BLaER1 (cell line): ENCODE measurements around the gene ZNF385A.

Experiments used
- H3K27ac ChIP-seq: shearing (Covaris generic); formaldehyde crosslinking; 2 replicates; pipeline ENCODE4 v1.8.1; 2022
- H3K27me3 ChIP-seq: shearing (Covaris generic); formaldehyde crosslinking; 2 replicates; pipeline ENCODE4 v1.8.1; 2022
- H3K36me3 ChIP-seq: shearing (Covaris generic); formaldehyde crosslinking; 2 replicates; pipeline ENCODE4 v1.8.1; 2022
- H3K4me1 ChIP-seq: shearing (Covaris generic); formaldehyde crosslinking; 2 replicates; pipeline ENCODE4 v1.8.1; 2022
- H3K4me2 ChIP-seq: shearing (Covaris generic); formaldehyde crosslinking; 2 replicates; pipeline ENCODE4 v1.8.1; 2022
- H3K4me3 ChIP-seq: shearing (Covaris generic); formaldehyde crosslinking; 2 replicates; pipeline ENCODE4 v1.8.1; 2022
- H3K9ac ChIP-seq: shearing (Covaris generic); formaldehyde crosslinking; 2 replicates; pipeline ENCODE4 v1.8.1; 2022
- H3K9me3 ChIP-seq: shearing (Covaris generic); formaldehyde crosslinking; 2 replicates; pipeline ENCODE4 v1.8.1; 2022
- H4K20me1 ChIP-seq: shearing (Covaris generic); formaldehyde crosslinking; 2 replicates; pipeline ENCODE4 v1.8.1; 2022
- Cebpa-rat ChIP-seq: shearing (Covaris generic); IDR thresholded peaks from 2 replicates; pipeline ENCODE4 v1.8.1; 2022

Gene ZNF385A

DNA sequence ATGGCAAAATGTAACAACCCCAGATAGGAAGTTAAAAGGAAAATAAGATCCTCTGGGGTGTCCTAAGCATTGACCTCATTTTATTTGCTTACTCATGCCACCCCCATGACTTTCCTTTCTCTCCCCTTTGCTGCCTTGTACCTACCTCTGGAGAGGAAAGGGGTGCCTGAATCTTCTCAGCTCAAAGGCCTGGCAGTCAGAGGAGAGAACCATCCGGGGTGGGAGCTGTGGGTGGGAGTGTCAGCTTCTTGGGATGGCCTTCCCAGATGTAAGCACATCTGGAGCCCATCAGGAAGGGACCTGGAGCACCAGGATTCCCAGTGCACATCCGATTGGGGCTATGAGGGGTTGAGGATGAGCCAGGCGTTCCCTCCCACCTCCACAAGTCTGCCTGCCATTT, 39.7 kb upstream of the ZNF385A start:
- Histone ChIP-seq H3K4me1 (peaks cover 69% of the 10 kb centered on the region), H3K9ac (no peak overlapping the region), H3K4me3 (no peak overlapping the region), H3K27ac (no peak overlapping the region), H4K20me1 (no peaks in the 10 kb centered on the region), H3K4me2 (no peak overlapping the region), H3K27me3 (no peaks in the 10 kb centered on the region), H3K9me3 (no peaks in the 10 kb centered on the region), H3K36me3 (no peaks in the 10 kb centered on the region)
- TF ChIP-seq Cebpa-rat = no peak

DNA sequence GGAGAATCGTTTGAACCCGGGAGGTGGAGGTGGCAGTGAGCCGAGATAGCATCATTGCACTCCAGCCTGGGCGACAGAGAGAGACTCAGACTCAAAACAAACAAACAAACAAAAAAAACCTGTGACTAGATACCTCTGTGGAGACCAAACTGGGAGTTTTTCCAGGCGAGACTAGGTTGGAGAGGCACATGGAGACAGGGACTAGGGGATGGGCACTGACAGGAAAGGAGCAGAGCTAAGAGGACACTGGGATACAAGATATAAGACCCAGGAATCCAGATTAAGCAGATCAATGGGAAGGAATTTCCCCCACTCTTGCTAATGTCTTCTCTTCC, 39.2 kb upstream of the ZNF385A start:
- no peaks in the 10 kb centered on the region for H4K20me1 ChIP-seq
- H3K9ac ChIP-seq = no peak overlapping the region
- H3K36me3 ChIP-seq = no peaks in the 10 kb centered on the region
- H3K9me3 ChIP-seq = no peaks in the 10 kb centered on the region
- H3K4me2 ChIP-seq = no peak overlapping the region
- peaks cover 65% of the 10 kb centered on the region for H3K4me1 ChIP-seq
- H3K27me3 ChIP-seq = no peaks in the 10 kb centered on the region
- no peak for TF ChIP-seq Cebpa-rat
- no peak overlapping the region for H3K4me3 ChIP-seq
- no peak overlapping the region for H3K27ac ChIP-seq

DNA sequence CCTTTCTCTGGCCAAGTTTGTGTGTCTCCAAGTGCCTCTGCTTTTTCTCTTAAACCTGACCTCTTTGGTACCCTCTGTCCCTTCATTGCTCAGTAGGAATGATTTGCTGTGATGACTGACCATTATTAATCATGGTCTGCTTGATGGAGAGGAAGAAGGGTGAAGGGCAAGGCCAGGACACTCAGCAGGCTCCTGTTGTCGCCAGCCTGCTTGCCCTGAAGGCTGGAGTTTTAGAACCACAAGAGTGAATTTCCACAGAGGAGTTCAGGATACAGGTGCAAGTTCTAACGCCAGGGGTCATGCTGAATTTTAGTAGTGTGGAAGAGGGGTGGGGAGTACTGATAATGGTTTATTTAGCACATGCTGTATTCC, 37.3 kb upstream of the ZNF385A start:
- H3K4me3 ChIP-seq = no peak overlapping the region
- H3K4me2 ChIP-seq = peak overlapping the region; percentile 93
- no peaks in the 10 kb centered on the region for H3K9me3 ChIP-seq
- H3K27me3 ChIP-seq = no peaks in the 10 kb centered on the region
- no peaks in the 10 kb centered on the region for H3K36me3 ChIP-seq
- peaks cover 49% of the 10 kb centered on the region for H3K4me1 ChIP-seq
- H3K27ac ChIP-seq = no peak overlapping the region
- no peak for TF ChIP-seq Cebpa-rat
- peak overlapping the region; percentile 29; the same call in 1 of the 2 replicates for H3K9ac ChIP-seq
- no peaks in the 10 kb centered on the region for H4K20me1 ChIP-seq

DNA sequence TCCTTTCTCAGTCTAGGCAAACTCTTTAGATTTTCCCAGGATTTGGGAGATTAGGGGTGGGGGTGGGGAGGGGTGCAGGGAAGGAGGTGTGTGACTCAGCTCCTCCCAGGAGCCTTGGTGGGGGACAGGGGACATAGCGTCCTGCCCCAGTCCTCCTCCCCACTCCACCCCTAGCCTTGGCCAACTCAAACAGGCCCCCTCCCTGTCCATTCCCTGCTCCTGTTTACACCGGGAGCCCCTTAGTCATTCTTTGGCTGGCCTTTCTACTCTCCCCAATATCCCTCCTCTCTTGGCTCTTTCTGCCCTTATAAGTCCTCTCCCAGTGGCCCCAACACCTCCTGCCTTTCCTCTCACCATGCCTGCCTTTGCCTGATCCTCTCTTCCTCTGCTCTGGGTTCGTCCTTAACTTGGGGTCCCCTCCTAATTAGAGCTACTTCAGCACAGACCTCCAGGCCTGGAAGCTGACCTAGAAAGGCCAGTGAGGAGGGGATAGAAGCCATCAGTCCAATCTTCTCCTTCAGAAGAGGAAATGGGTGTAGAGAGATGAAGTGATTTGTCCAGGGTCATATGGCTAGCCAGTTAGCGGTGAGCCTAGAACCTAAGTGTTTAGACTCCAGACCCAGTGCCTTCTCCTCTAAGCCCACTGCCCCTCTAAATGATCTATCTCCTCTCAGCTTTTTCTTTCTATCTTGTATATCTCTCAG, 36.8 kb upstream of the ZNF385A start:
- no peak for TF ChIP-seq Cebpa-rat
- Histone ChIP-seq H3K9ac (no peak overlapping the region; the same call in 1 of the 2 replicates), H3K9me3 (no peaks in the 10 kb centered on the region), H3K4me3 (no peak overlapping the region), H3K4me1 (peaks cover 49% of the 10 kb centered on the region), H4K20me1 (no peaks in the 10 kb centered on the region), H3K27me3 (no peaks in the 10 kb centered on the region), H3K36me3 (no peaks in the 10 kb centered on the region), H3K27ac (peak overlapping the region; percentile 98), H3K4me2 (peak overlapping the region; percentile 93)

DNA sequence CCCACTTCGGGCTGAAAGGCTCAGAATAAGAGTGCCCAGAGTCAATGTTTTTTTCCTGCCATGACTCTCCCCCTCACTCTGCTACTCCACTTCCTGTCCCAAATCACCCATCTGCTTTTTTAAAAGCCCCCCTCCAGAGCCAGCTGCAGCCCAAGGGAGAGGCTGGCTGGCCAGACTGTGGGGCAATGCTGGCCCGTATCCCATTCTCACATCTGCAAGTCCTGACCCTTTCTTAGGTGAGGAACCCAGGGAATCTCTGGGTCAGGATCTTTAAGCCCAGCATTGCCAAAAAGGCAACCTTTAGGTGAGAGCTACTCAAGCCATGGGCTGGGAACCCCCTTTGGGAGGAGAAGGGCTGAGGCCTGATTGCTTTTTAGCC, 36.2 kb upstream of the ZNF385A start:
- H3K9ac ChIP-seq = peak overlapping the region; percentile 98; the same call in 1 of the 2 replicates
- peak overlapping the region; percentile 98; the same call in 1 of the 2 replicates for H3K4me3 ChIP-seq
- peaks cover 54% of the 10 kb centered on the region for H3K4me1 ChIP-seq
- H3K27me3 ChIP-seq = no peaks in the 10 kb centered on the region
- H3K27ac ChIP-seq = peak overlapping the region; percentile 98
- H4K20me1 ChIP-seq = no peaks in the 10 kb centered on the region
- no peaks in the 10 kb centered on the region for H3K36me3 ChIP-seq
- H3K4me2 ChIP-seq = peak overlapping the region; percentile 93
- no peak for TF ChIP-seq Cebpa-rat
- no peaks in the 10 kb centered on the region for H3K9me3 ChIP-seq

DNA sequence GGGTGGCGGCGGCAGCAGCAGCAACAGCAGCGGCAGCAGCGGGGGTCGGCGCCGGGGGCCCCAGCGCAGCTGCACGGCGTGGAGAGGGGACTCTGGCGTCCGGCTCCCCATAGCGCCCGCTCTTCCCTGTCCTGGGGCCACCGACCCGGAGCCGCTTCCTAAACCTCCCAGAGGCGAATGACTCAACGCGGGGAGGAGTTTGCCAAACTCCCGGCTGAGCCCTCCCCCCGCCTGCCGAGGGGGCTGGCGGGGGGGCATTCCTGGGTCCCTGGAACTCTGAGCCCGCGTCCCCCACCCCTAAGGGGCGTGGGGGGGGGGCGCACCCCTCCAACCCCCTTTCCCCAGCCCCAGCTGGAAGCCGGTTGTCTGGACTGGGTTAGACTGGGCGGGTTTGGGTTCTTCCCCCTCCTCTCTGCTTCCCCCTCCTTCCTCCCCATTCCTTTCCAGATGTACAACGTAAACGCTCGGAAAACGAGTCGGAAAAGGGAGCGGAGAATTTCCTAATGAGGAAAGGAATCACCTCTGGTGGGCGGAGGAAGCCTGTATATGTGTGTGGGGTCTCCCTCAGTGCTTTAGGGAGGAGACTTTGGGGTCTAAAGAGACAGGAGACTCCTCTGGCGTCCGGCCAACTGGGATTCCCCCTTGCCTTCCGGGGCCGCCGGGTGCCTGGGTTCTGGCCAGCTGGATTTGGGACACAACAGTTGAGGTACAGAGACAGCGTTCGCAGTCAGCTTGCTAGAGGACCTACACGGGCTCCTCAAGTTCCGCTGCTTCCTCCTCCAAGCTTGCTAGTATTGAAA, 34.8 kb upstream of the ZNF385A start, which contains the start of gene ITGA5:
ITGA5 (minus strand) TSS at position 179 of the 800 bp plus-strand sequence; CDS start at position 111, 68 bp downstream.
- no peaks in the 10 kb centered on the region for H3K36me3 ChIP-seq
- H3K27ac ChIP-seq = peak within 1 kb of the TSS; percentile 98
- peaks cover 69% of the 10 kb centered on the region for H3K4me1 ChIP-seq
- no peaks in the 10 kb centered on the region for H3K9me3 ChIP-seq
- peak within 1 kb of the TSS; percentile 93 for H3K4me2 ChIP-seq
- TF ChIP-seq Cebpa-rat = no peak
- no peaks in the 10 kb centered on the region for H3K27me3 ChIP-seq
- H4K20me1 ChIP-seq = no peaks in the 10 kb centered on the region; the same call in 1 of the 2 replicates
- H3K4me3 ChIP-seq = peak within 1 kb of the TSS; percentile 98
- H3K9ac ChIP-seq = peak within 1 kb of the TSS; percentile 98

DNA sequence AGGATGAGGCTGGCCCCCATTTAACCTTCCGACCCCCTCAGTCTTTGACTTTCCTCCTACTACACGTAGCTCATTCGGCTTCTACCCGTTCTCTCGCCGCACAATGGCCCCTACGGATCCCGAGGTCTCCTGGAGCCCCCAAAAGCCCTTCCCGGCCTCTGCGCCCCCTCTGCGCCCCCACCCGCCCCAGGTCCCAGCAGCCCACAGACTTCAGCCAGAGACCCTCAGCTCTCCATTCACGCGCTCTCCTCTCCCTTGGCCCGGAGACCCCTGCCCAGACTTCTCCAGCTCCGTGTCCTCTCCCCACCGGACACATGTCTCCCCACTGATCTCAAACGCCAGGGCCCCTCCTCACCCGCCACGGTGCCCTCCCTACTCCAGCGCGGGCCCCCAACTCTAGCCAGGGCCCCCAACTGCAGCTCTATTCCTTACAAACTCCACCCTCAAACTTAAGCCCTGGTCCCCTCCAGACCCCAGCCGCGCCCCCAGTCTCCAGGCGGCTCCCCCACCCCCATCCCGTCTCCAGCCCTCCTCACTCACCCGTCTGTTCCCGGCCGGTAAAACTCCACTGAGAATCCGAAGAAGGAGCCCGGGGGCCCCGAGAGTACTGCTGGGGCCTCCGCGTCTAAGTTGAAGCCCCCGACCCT, 34.0 kb upstream of the ZNF385A start:
- Histone ChIP-seq H3K4me3 (peak overlapping the region; percentile 98), H3K9me3 (no peaks in the 10 kb centered on the region), H3K27me3 (no peaks in the 10 kb centered on the region), H4K20me1 (no peaks in the 10 kb centered on the region; the same call in 1 of the 2 replicates), H3K4me2 (peak overlapping the region; percentile 93), H3K9ac (peak overlapping the region; percentile 98), H3K36me3 (no peaks in the 10 kb centered on the region), H3K27ac (peak overlapping the region; percentile 98), H3K4me1 (peaks cover 76% of the 10 kb centered on the region)
- TF ChIP-seq Cebpa-rat = no peak

DNA sequence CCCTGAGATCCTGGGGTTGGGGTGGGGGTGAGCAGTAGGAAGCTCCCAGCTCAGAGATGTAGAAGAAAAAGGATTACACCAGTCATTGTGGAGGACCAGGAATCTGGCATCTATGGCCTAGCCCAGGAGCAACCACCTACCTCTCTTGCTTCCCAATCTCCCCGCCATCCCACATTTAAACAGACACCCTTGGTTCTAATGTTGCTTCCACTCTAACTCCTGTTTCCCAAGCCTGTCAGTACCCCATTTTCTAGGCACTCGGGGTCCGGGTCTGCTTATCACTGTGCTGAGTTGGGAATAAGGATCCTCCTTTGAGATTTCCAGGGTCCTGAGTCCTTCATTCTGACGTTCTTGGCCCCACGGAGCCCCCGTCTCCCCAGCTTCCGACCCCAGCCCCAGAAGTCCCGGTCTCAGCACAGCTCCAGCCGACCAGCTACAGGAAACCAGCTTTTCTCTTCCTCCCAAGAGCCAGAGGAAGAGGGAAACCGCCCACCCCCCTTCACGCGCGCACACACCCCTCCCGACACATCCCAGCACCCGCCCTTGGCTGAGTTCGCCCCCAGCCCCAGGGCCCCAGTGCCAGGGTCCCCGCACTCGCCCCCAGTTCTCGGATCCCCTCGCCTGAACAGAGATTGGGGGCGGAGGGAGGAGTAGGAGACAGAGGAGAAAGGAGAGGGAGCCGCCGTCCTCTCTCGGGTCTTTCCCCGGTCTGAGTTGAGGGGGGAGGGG, 33.3 kb upstream of the ZNF385A start:
- Histone ChIP-seq H3K9me3 (no peaks in the 10 kb centered on the region), H3K4me3 (peak overlapping the region; percentile 98), H4K20me1 (no peaks in the 10 kb centered on the region; the same call in 1 of the 2 replicates), H3K4me2 (peak overlapping the region; percentile 93), H3K27me3 (no peaks in the 10 kb centered on the region), H3K9ac (peak overlapping the region; percentile 98), H3K4me1 (peaks cover 78% of the 10 kb centered on the region), H3K36me3 (no peaks in the 10 kb centered on the region), H3K27ac (peak overlapping the region; percentile 98)
- TF ChIP-seq Cebpa-rat = no peak
